Transverse colon (tissue), 4 donors: ENCODE data around the gene ZNF597. TPM values are rescaled to one million over a fixed set of nuclear protein-coding genes. Genes with fewer than 3 reads are reported as not detected.

Source experiments
- DNase-seq: peaks from one replicate; pipeline ENCODE4 v3.0.0-alpha.2; 2019
- H3K27ac ChIP-seq, 4 donors: fragments of 200-600 bp; sonication (generic); 2 replicates each; pipeline ENCODE4 v1.5.1; 2016 to 2018; ENCODE audit warnings: inconsistent platforms in 4 of 4
- H3K27me3 ChIP-seq: fragments of 200-600 bp; sonication (generic); 2 replicates; pipeline ENCODE4 v1.5.1; 2017; ENCODE audit warnings: inconsistent platforms
- H3K36me3 ChIP-seq, 4 donors: fragments of 200-600 bp; sonication (generic); 2 replicates each; pipeline ENCODE4 v1.5.1; 2017 to 2019; ENCODE audit warnings: inconsistent platforms in 4 of 4
- H3K4me1 ChIP-seq, 4 donors: fragments of 200-600 bp; sonication (generic); 2 replicates each; pipeline ENCODE4 v1.5.1; 2017 to 2020; ENCODE audit warnings: inconsistent platforms in 4 of 4
- H3K4me3 ChIP-seq, 4 donors: fragments of 200-600 bp; sonication (generic); 1 replicate in 1 of 4; 2 replicates in 3 of 4; pipeline versions ENCODE4 v1.5.1 to v1.6.1; 2017 to 2019; ENCODE audit warnings: inconsistent platforms in 4 of 4
- H3K9me3 ChIP-seq, 2 donors: fragments of 200-600 bp; sonication (generic); 2 replicates each; pipeline ENCODE4 v1.5.1; 2017 to 2019; ENCODE audit warnings: inconsistent platforms in 2 of 2
- CTCF ChIP-seq, 5 experiments: fragments of 200-600 bp in 3 of 5; fragments of 450-650 bp in 2 of 5; sonication (generic) in 3 of 5; IDR thresholded peaks; 1 replicate in 2 of 5; 2 replicates in 3 of 5; pipeline ENCODE4 v1.5.1; 2016 to 2017; ENCODE audit warnings: antibody characterized with exemption in 5 of 5, inconsistent platforms in 3 of 5, mild to moderate bottlenecking in 2 of 5, moderate library complexity in 1 of 5
- EP300 ChIP-seq: sonication (generic); formaldehyde crosslinking; IDR thresholded peaks from one replicate; pipeline ENCODE4 v1.6.1; 2017; ENCODE audit warnings: antibody characterized with exemption, low read depth
- POLR2A ChIP-seq: fragments of 450-650 bp; IDR thresholded peaks from one replicate; pipeline ENCODE4 v1.6.1; 2016; ENCODE audit warnings: antibody characterized with exemption, mild to moderate bottlenecking, moderate library complexity
- POLR2AphosphoS5 ChIP-seq, 3 donors: sonication (generic); formaldehyde crosslinking; IDR thresholded peaks; one replicate each; pipeline ENCODE4 v1.6.1; 2016; ENCODE audit warnings: antibody characterized with exemption in 3 of 3
- WGBS, 2 donors: methylation state at CpG; one replicate each; pipeline ENCODE4 v1.1.5; 2018; ENCODE audit warnings: low coverage in 1 of 2; 5-methylcytosine and 5-hydroxymethylcytosine counted together
- in situ Hi-C, 4 donors: fragments of 200-750 bp; cut with MboI; loops; one replicate each; pipeline versions ENCODE4 v1.15.0 to v1.15.1; 2017; ENCODE audit warnings: low sequenced_read_pairs in 3 of 4, low pct_ligation_motif_present in 1 of 4, low pct_unique_long_range_greater_than_20kb in 1 of 4
- intact Hi-C: fragments of 100-400 bp; cut with DNase I; formaldehyde crosslinking; loops from one replicate; pipeline ENCODE4 v1.15.1; 2023; ENCODE audit warnings: low total_unique reads
- total RNA-seq, 4 donors: library from RNA; depleted of rRNA; stranded (reverse); fragments of >200 nt; gene quantifications; one replicate each; pipeline ENCODE4 v1.1.0, GENCODE V29; 2016

Gene ZNF597
- total RNA-seq, 4 donors from 2014 or later: 0.37 to 2.4 (median 0.91) TPM

- intact Hi-C loops (no loop called here), in situ Hi-C loops (no loop called here)
- no peaks in the 10 kb centered on the region for H3K9me3 ChIP-seq
- no peak overlapping the region for H3K27ac ChIP-seq
- no peaks in the 10 kb centered on the region for H3K27me3 ChIP-seq
- TF ChIP-seq CTCF (IDR thresholded peaks at IDR 0.05) (no peak), EP300 (no peak), POLR2AphosphoS5 (IDR thresholded peaks at IDR 0.05) (no peak)
- H3K4me3 ChIP-seq: no peak overlapping the region
- peaks cover 9 to 26% (median 18%) of the 10 kb centered on the region in 4 donors for H3K4me1 ChIP-seq
- DNase-seq: no peak
- WGBS, 2 donors: 95 to 100% methylated on average over 2 to 5 of the region's 5 CpGs
- no peaks in the 10 kb centered on the region for H3K36me3 ChIP-seq
Observed at GRCh38 chr16:3454093-3454492, 10.8 kb upstream of the ZNF597 start.

GRCh38 chr16:3444032-3444388, 706 bp upstream of the ZNF597 start:
- in situ Hi-C loops (no loop called here), intact Hi-C loops (no loop called here)
- H3K4me3 ChIP-seq: peak overlapping the region; percentile 45 to 60 (median 55)
- DNase-seq: peak; percentile 42
- H3K27me3 ChIP-seq: no peaks in the 10 kb centered on the region
- H3K36me3 ChIP-seq: no peaks in the 10 kb centered on the region
- 46% methylated on average over 10 of the region's 10 CpGs; no CpG with 5 or more reads in 1 of the 2 donors for WGBS, 2 donors
- H3K27ac ChIP-seq: peak overlapping the region; percentile 68 to 87 (median 86)
- peaks cover 0 to 8% of the 10 kb centered on the region in 2 donors for H3K9me3 ChIP-seq
- peaks cover 0 to 14% (median 4%) of the 10 kb centered on the region in 4 donors for H3K4me1 ChIP-seq
- TF ChIP-seq POLR2AphosphoS5 (IDR thresholded peaks at IDR 0.05) (peak; percentile 38 to 68 (median 63)), EP300 (no peak), CTCF (IDR thresholded peaks at IDR 0.05) (peak in 3 of 5 experiments; percentile 10 to 39 (median 13)), POLR2A (peak; percentile 61)

- in situ Hi-C loops: no loop called here
- DNase-seq: no peak
- Histone ChIP-seq H3K27ac (no peak overlapping the region), H3K4me1 (peaks cover 0 to 11% (median 2%) of the 10 kb centered on the region in 4 donors), H3K36me3 (no peaks in the 10 kb centered on the region), H3K9me3 (peaks cover 0 to 8% of the 10 kb centered on the region in 2 donors), H3K27me3 (peaks cover 15% of the 10 kb centered on the region), H3K4me3 (no peak overlapping the region)
- no peak for TF ChIP-seq EP300
- WGBS, 2 donors: 92 to 98% methylated on average over 4 of the region's 4 CpGs
- intact Hi-C loops: no loop called here
Observed at GRCh38 chr16:3439637-3440036, 3.7 kb downstream of the ZNF597 start.

GRCh38 chr16:3434373-3434772, 8.9 kb downstream of the ZNF597 start:
- intact Hi-C loops (no loop called here), in situ Hi-C loops (no loop called here)
- no peaks in the 10 kb centered on the region for H3K36me3 ChIP-seq
- no peak overlapping the region for H3K4me3 ChIP-seq
- DNase-seq: no peak
- H3K4me1 ChIP-seq: no peaks in the 10 kb centered on the region
- H3K27ac ChIP-seq: no peak overlapping the region
- peaks cover 0 to 3% of the 10 kb centered on the region in 2 donors for H3K9me3 ChIP-seq
- peaks cover 15% of the 10 kb centered on the region for H3K27me3 ChIP-seq
- TF ChIP-seq POLR2A (no peak), POLR2AphosphoS5 (IDR thresholded peaks at IDR 0.05) (no peak), EP300 (no peak), CTCF (IDR thresholded peaks at IDR 0.05) (no peak)

GRCh38 chr16:3431779-3432219, 11.5 kb downstream of the ZNF597 start:
- in situ Hi-C loops: no loop called here
- Histone ChIP-seq H3K36me3 (no peaks in the 10 kb centered on the region), H3K27me3 (peaks cover 8% of the 10 kb centered on the region), H3K4me3 (peak overlapping the region in 1 of 4 donors; percentile 27), H3K27ac (no peak overlapping the region), H3K4me1 (no peaks in the 10 kb centered on the region), H3K9me3 (no peaks in the 10 kb centered on the region)
- DNase-seq: peak; percentile 19
- intact Hi-C loops: no loop called here
- TF ChIP-seq POLR2AphosphoS5 (IDR thresholded peaks at IDR 0.05): no peak
- TF ChIP-seq EP300: no peak
- TF ChIP-seq CTCF (IDR thresholded peaks at IDR 0.05): no peak
- TF ChIP-seq POLR2A: no peak
- 79% methylated on average over 26 of the region's 26 CpGs; no CpG with 5 or more reads in 1 of the 2 donors for WGBS, 2 donors
